Gastrocnemius medialis (tissue), 4 donors: Measurements from ENCODE around the gene FAM107B. TPM values are rescaled to one million over a fixed set of nuclear protein-coding genes. Genes with fewer than 3 reads are reported as not detected.

Experiments used
- ATAC-seq, 2 donors: fragments of 150-250 bp; one replicate each; pipeline ENCODE4 v1.9.1; 2016
- DNase-seq, 2 donors: peaks; one replicate each; pipeline ENCODE4 v3.0.0-alpha.2; 2019
- H3K27ac ChIP-seq, 4 donors: fragments of 200-600 bp; sonication (generic); 1 replicate in 1 of 4; 2 replicates in 3 of 4; pipeline ENCODE4 v1.5.1; 2016 to 2018; ENCODE audit warnings: mild to moderate bottlenecking in 2 of 4, moderate library complexity in 1 of 4
- H3K27me3 ChIP-seq, 3 donors: fragments of 200-600 bp; sonication (generic) in 2 of 3; 1 replicate in 1 of 3; 2 replicates in 2 of 3; pipeline versions ENCODE4 v1.5.1 to v1.6.0; 2016 to 2019; ENCODE audit warnings: mild to moderate bottlenecking in 1 of 3, moderate library complexity in 1 of 3
- H3K36me3 ChIP-seq, 2 donors: fragments of 200-600 bp; sonication (generic) in 1 of 2; one replicate each; pipeline ENCODE4 v1.5.1; 2017 to 2018
- H3K4me1 ChIP-seq, 2 donors: fragments of 200-600 bp; sonication (generic) in 1 of 2; one replicate each; pipeline ENCODE4 v1.5.1; 2016 to 2017; ENCODE audit warnings: mild to moderate bottlenecking in 2 of 2
- H3K4me3 ChIP-seq, 4 donors: fragments of 200-600 bp; sonication (generic) in 3 of 4; 1 replicate in 1 of 4; 2 replicates in 3 of 4; pipeline ENCODE4 v1.5.1; 2016 to 2019; ENCODE audit warnings: mild to moderate bottlenecking in 2 of 4
- H3K9me3 ChIP-seq, 3 donors: fragments of 200-600 bp; sonication (generic) in 2 of 3; 1 replicate in 1 of 3; 2 replicates in 2 of 3; pipeline ENCODE4 v1.5.1; 2016 to 2019
- POLR2A ChIP-seq, 2 donors: fragments of 450-650 bp; IDR thresholded peaks; one replicate each; pipeline ENCODE4 v1.6.1; 2017; ENCODE audit warnings: antibody characterized with exemption in 2 of 2, mild to moderate bottlenecking in 2 of 2, moderate library complexity in 2 of 2
- in situ Hi-C, 4 donors: fragments of 200-750 bp; cut with MboI; loops; one replicate each; pipeline versions ENCODE4 v1.15.0 to v1.8.0; 2017; ENCODE audit warnings: low sequenced_read_pairs in 4 of 4
- intact Hi-C: fragments of 100-400 bp; cut with DNase I; formaldehyde crosslinking; loops from one replicate; pipeline ENCODE4 v1.15.1; 2023; ENCODE audit warnings: low total_unique reads
- total RNA-seq, 4 donors: library from RNA; depleted of rRNA; stranded (reverse); fragments of >200 nt; gene quantifications; one replicate each; pipeline versions ENCODE4 v1.1.0 to v1.2.3, GENCODE V29; 2016
- TF ChIP-seq, protein P1 (sequence below), 5 experiments: fragments of 450-650 bp in 3 of 5; fragments of 200-600 bp in 2 of 5; sonication (generic) in 2 of 5; IDR thresholded peaks in 4 of 5; conservative IDR thresholded peaks in 1 of 5; 1 replicate in 4 of 5; 2 replicates in 1 of 5; pipeline ENCODE4 v1.5.1; 2016 to 2019; ENCODE audit warnings: antibody characterized with exemption in 5 of 5, mild to moderate bottlenecking in 3 of 5, moderate library complexity in 3 of 5

The FAM107B gene
- total RNA-seq, 4 donors from 2014 or later, result 1.5 to 3.7 (median 2.6) TPM

DNA sequence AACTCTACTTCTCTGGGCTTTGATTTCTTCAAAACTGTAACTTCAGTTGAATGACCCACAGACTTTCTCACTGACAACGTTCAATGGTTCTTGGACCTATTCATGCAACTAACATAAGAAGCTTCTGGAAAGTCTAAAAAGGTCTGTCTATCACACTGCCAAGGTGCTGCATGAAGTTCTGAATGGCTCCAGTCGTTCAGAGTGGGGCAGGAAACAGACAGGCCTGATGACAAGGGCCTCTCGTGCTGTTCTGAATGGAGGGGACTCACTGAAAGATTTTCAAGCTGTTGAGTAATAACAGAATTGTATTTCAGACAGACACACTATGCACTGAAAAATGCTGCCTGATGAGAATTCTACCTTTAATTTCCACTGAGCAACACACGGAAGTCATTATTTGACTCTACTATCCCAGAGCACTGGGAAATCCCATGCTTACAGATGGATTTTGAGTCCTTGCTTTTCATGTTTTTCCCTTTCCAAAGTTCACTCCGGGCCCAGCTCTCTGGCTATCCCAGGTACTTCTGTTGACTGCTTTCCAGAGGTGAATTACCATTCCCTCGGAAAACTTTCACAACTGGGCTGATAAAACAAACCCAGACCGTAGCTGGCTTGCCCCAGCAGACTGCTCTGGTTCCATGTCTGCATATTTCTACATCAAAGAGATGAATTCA is 239.1 kb downstream of the FAM107B start:
- in situ Hi-C loops (no loop called here), intact Hi-C loops (no loop called here)
- no peaks in the 10 kb centered on the region for H3K27me3 ChIP-seq
- H3K4me1 ChIP-seq, result no peaks in the 10 kb centered on the region
- TF ChIP-seq, protein P1, sequence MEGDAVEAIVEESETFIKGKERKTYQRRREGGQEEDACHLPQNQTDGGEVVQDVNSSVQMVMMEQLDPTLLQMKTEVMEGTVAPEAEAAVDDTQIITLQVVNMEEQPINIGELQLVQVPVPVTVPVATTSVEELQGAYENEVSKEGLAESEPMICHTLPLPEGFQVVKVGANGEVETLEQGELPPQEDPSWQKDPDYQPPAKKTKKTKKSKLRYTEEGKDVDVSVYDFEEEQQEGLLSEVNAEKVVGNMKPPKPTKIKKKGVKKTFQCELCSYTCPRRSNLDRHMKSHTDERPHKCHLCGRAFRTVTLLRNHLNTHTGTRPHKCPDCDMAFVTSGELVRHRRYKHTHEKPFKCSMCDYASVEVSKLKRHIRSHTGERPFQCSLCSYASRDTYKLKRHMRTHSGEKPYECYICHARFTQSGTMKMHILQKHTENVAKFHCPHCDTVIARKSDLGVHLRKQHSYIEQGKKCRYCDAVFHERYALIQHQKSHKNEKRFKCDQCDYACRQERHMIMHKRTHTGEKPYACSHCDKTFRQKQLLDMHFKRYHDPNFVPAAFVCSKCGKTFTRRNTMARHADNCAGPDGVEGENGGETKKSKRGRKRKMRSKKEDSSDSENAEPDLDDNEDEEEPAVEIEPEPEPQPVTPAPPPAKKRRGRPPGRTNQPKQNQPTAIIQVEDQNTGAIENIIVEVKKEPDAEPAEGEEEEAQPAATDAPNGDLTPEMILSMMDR (IDR thresholded peaks at IDR 0.05 in 4 of 5, conservative IDR thresholded peaks at IDR 0.05 in 1 of 5), result no peak
- TF ChIP-seq POLR2A (IDR thresholded peaks at IDR 0.05), result no peak
- no peak for ATAC-seq
- DNase-seq, result no peak
- H3K27ac ChIP-seq, result peak overlapping the region in 1 of 4 donors; percentile 10
- H3K9me3 ChIP-seq, result no peaks in the 10 kb centered on the region
- H3K4me3 ChIP-seq, result no peak overlapping the region
- H3K36me3 ChIP-seq, result no peaks in the 10 kb centered on the region

DNA sequence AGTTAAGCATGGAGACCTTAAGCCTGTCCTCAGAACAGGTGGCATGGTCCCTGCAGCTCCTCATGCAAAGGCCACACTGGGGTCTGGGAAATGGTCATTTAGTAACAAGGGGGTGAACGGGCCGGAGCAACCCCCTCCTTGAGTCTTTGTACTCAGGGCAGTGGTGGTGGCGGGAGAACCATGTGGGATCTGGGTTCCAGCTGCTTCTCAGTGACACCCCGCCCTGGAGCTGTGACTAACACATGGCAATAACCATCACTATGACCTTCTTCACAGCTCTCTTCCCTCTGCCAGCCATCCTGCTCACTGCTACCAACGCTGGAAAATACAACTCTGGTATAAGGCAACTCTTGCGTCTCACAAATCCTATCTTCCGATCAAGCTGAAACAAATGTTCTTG is 240.5 kb downstream of the FAM107B start:
- no peak for DNase-seq
- H3K4me3 ChIP-seq, result no peak overlapping the region
- no peak for ATAC-seq
- no peaks in the 10 kb centered on the region for H3K36me3 ChIP-seq
- no peaks in the 10 kb centered on the region for H3K9me3 ChIP-seq
- intact Hi-C loops (no loop called here), in situ Hi-C loops (no loop called here)
- no peak for TF ChIP-seq POLR2A (IDR thresholded peaks at IDR 0.05)
- TF ChIP-seq, protein P1 (IDR thresholded peaks at IDR 0.05 in 4 of 5, conservative IDR thresholded peaks at IDR 0.05 in 1 of 5), result no peak
- H3K27ac ChIP-seq, result no peak overlapping the region
- no peaks in the 10 kb centered on the region for H3K4me1 ChIP-seq
- H3K27me3 ChIP-seq, result no peaks in the 10 kb centered on the region

DNA sequence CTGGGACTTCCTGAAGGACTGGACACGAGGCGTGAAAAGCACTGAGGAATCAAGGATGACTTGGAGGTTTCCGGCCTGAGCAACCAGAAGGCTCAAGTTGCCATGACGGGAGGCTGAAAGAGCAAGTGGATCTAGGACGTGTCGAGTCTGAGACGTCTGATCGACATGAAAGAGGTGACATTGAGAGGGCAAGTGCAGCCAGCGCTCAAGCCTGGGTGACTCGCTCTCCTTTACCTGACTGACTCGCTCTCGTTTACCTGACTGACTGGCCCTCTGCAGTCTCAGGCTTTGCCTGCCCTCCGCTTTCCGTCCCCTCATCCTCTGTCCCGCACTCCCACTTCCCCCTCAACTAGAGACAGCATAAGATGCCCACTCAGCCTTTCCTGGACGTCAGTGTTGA is 241.4 kb downstream of the FAM107B start:
- H3K9me3 ChIP-seq, result no peaks in the 10 kb centered on the region
- DNase-seq (no peak), ATAC-seq (no peak)
- no peaks in the 10 kb centered on the region for H3K4me1 ChIP-seq
- H3K27me3 ChIP-seq, result no peaks in the 10 kb centered on the region
- H3K36me3 ChIP-seq, result no peaks in the 10 kb centered on the region
- intact Hi-C loops, result no loop called here
- TF ChIP-seq, protein P1 (IDR thresholded peaks at IDR 0.05 in 4 of 5, conservative IDR thresholded peaks at IDR 0.05 in 1 of 5), result no peak
- no peak for TF ChIP-seq POLR2A (IDR thresholded peaks at IDR 0.05)
- no peak overlapping the region for H3K4me3 ChIP-seq
- in situ Hi-C loops, result no loop called here
- H3K27ac ChIP-seq, result no peak overlapping the region

DNA sequence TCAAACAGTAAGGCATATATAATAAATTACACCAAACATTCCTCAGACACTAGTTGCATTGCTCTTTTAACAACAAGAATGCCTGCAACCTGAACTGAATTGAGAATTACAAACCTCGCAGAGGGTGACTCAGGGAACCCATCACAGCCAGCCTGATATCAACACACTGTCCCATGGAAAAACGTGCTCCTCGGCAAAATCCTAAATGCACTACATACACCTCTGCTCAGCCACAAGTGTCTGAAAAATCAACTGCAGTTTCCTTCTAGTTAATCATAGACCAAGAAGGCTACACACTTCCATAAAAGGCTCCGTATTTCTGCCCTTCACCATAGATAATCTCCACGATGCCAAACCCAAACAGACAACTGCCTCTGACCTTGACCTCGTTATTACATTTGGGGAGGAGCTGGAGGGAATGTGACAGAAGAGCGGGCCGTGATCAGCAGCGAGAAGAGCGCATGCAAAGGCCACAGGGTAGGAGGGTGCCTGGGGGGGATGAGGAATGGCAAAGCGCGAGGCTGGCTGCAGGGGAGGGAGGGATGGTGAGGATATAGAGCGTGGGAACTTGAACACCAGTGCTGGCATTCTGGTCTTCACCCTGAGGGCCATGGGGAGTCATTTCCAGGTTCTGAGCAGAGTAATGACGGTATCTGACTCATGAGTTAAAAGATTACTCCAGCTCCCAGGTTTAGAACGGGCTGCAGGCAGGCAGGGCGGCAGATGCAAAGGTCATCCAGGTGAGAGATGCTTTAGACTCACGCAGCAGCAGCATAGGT is 242.0 kb downstream of the FAM107B start:
- no peaks in the 10 kb centered on the region for H3K9me3 ChIP-seq
- intact Hi-C loops (no loop called here), in situ Hi-C loops (no loop called here)
- no peak overlapping the region for H3K27ac ChIP-seq
- no peaks in the 10 kb centered on the region for H3K36me3 ChIP-seq
- no peaks in the 10 kb centered on the region for H3K27me3 ChIP-seq
- no peak overlapping the region for H3K4me3 ChIP-seq
- TF ChIP-seq, protein P1 (IDR thresholded peaks at IDR 0.05 in 4 of 5, conservative IDR thresholded peaks at IDR 0.05 in 1 of 5), result no peak
- TF ChIP-seq POLR2A (IDR thresholded peaks at IDR 0.05), result no peak
- no peaks in the 10 kb centered on the region for H3K4me1 ChIP-seq
- DNase-seq, result no peak
- ATAC-seq, result no peak
